Kasumi-1 (cell line): ENCODE data around the gene HARBI1.
A peak's percentile ranks its signal among the peaks of the same experiment; 100 is the strongest.
"Not testable (repeated sequence)": the region's sequence is repeated elsewhere in the genome, so short reads cannot be mapped to it uniquely, and the experiment has no call there.

Experiments used
- DNase-seq, 2 experiments: peaks; one replicate each; lab custom pipeline; 2025; lab: John Stamatoyannopoulos, UW

HARBI1 gene

DNA sequence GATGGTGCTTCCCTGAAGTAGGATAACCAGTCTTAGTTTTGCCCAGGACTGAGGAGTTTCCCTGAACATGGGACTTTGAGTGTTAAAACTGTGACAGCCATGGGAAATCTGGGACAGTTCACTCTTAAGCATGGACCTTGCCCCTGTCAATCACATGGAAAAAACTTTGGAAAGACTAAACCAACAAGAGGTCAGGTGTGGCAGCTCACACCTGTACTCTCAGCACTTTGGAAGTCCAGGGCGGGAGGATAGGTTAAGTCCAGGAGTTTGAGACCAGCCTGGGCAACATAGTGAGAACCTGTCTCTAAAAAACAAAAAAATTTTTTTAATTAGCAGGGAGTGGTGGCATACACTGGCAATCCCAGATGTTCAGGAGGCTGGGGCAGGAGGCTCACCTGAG lies 19.9 kb downstream of the HARBI1 start:
- DNase-seq: no peak

GRCh38 chr11:46594785-46595184 lies 22.2 kb downstream of the HARBI1 start:
- no peak for DNase-seq

DNA sequence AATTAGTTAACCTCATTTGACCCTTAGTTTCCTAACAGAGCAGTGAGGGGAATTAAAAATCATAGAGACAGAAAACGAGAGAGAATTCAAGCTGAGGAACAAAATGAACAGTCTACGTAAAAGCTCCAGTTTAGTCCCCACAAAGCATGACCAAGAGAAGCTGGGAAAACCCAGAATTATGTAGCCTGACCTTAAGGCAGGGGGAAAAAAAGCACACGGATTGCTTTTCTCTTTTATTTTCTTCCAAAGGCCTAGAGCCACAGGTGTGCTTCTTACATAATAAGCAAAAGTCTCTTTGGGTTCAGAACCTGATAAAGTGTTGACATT lies 22.7 kb downstream of the HARBI1 start:
- DNase-seq: no peak

GRCh38 chr11:46593550-46594373 lies 23.3 kb downstream of the HARBI1 start, which contains the start of gene AMBRA1:
Gene AMBRA1, minus strand, starts transcription at chr11:46594023. Its CDS starts 45,643 bp downstream, at chr11:46548380.
- DNase-seq: peak; percentile 94 to 96

- no peak for DNase-seq
Observed at GRCh38 chr11:46590740-46591605, 26.1 kb downstream of the HARBI1 start.

GRCh38 chr11:46588915-46589314 lies 28.1 kb downstream of the HARBI1 start:
- no peak for DNase-seq

- DNase-seq: no peak
Observed at GRCh38 chr11:46588131-46588530, 28.9 kb downstream of the HARBI1 start.

DNA sequence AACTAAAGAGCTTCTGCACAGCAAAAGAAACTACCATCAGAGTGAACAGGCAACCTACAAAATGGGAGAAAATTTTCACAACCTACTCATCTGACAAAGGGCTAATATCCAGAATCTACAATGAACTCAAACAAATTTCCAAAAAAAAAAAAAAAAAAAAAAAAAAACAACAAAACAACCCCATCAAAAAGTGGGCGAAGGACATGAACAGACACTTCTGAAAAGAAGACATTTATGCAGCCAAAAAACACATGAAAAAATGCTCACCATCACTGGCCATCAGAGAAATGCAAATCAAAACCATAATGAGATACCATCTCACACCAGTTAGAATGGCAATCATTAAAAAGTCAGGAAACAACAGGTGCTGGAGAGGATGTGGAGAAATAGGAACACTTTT lies 33.5 kb downstream of the HARBI1 start:
- not testable (repeated sequence) for DNase-seq

DNA sequence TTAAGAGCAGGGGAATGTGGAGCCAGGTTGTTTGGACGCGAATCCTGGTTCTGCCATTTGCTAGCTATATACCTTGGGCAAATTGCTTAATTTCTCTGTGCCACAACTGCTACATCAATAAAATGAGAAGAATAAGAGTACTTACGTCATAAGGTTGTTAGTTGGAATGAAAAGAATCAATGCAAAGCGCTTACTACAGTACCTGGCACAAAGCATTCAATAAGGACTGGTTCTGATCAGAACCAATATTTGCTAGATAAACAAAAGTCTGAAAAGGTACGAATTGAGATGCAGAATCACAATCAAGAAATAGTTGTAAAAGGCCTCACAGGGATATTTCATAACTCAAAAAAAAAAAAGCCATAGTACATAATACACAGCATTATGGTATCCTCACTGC lies 34.4 kb downstream of the HARBI1 start:
- no peak for DNase-seq

DNA sequence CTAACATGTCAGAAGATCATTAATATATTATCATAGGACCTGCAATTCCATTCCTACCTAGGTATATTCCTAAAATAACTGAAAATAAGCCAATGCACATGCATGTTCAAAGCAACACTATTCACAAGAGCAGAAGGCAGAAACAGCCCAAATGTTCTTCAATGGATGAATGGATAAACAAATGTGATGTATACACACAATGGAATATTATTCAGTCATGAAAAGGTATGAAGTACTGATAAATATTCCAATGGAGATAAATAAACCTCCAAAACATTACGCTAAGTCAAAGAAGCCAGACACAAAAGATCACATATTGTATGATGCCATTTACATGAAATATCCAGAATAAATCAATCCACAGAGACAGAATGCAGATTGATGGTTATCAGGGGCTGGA lies 40.0 kb downstream of the HARBI1 start:
- no peak for DNase-seq

GRCh38 chr11:46574656-46575055 lies 42.4 kb downstream of the HARBI1 start:
- no peak for DNase-seq

DNA sequence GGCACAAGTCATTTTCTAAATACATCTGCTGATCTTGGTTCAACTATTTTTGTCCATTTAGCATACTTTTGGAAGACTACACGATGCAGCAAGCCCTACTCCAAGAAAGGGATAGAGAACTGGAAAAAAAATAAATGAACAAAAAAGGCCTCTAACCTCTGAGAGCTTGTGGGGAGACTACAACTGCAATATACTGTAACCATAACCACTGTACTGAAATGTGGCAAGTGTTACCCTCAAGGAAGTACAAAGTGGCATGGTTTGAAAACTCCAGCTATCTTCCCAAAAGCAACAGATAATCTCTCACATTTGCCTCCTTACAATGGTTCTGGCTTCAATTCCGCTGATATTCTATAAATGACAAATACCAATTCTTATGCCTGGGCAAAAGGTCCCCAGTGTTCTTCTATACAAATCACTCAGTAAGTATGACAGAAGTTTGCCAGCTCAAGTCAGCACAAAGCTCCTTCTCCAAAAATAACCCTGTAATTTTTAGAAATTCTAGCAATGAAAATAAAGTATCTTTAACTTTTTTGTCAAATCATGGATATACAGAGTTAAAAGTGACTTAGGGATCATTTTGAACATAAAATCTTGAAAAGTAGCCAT lies 46.1 kb downstream of the HARBI1 start:
- DNase-seq: peak; percentile 17 to 27

- DNase-seq: no peak
Observed at GRCh38 chr11:46565232-46565840, 51.7 kb downstream of the HARBI1 start.

- DNase-seq: no peak
Observed at GRCh38 chr11:46564459-46564858, 52.6 kb downstream of the HARBI1 start.

- DNase-seq: no peak
Observed at GRCh38 chr11:46562527-46562926, 54.5 kb downstream of the HARBI1 start.

DNA sequence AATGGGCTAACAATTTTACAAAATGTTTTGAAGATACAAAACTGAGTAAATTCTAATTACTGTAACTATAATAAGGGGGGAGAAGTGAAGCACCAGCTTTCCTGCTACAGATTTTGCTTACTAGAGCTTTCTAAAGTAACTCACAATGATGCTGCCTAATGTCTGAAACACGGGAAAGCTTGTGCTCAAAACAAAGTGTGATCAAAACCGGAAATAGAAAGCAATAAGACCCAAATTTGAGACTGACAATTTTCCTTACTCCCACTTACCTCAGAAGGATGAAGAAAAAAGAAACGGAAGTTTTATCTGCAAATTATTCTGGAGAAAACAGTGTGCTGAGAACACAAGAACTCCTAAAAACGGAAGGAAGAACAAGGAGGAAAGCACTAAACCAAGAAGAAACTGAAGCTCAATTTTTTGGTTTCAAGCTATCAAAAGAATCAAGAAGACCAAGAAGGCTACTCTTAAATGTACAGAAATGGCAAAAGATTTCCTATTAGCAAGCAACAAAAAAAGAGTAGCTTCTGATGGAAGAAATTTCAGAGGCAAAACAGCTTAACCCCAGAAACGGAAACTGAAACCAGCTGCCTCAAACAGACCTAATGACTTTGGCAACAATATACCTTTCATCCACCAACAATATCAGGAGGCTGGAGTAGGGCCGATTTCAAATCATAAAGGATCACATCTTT lies 56.6 kb downstream of the HARBI1 start:
- peak; percentile 55 to 60 for DNase-seq

- no peak for DNase-seq
Observed at GRCh38 chr11:46559815-46560214, 57.2 kb downstream of the HARBI1 start.

DNA sequence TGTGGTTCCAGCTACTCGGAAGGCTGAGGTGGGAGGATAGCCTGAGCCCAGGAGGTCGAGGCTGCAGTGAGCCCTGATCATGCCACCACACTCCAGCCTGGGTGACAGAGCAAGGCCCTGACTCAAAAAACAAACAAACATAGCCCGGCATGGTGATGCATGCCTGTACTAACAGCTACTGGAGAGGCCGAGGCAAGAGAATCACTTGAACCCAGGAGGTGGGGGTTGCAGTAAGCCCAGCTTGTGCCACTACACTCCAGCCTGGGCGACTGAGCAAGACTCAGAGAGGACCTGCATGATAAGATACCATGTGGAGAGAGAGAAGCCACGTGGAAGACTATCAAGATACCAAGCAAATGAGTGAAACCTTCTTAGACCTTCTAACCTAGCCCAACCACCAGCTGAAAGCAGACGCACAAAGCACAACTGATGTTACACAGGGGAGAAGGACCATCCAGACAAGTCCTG lies 59.3 kb downstream of the HARBI1 start:
- DNase-seq: no peak

DNA sequence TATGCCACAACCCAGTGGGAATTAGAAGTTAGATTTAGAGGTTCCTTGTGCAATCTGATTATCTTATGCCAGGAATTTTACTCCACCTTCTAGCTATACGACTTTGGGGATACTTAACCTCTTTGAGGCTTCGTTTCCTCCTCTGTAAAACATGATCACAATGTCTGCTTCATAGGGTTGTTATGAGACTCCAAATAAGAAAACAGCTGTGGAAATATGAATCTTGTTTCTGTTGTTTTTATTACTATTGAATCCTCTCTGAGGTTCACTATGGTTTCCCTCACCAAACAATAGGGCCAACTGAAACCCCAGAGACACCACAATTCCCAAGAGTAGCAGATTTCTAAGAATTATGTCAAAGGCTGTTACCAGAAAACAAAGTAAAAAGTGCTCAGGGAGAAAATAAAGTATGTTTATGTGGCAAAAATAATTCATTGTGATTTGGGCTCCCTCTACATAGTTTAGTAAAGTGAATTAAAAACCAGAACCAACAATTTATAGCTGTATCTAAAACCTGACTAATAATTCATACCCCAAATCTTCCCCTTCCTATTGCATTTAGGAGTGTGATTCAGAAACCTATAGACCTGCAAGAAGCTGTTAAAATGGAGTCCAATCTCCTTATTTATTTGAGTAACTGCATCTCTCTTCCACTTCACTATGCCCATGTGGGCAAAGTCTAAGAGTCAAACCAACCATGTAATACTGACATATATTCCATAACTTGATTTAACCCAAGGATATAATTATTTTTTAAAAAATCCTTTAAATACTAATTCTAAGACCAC lies 61.6 kb downstream of the HARBI1 start:
- DNase-seq: no peak
